ENCODE results near the gene MAEA.

MAEA gene

DNA sequence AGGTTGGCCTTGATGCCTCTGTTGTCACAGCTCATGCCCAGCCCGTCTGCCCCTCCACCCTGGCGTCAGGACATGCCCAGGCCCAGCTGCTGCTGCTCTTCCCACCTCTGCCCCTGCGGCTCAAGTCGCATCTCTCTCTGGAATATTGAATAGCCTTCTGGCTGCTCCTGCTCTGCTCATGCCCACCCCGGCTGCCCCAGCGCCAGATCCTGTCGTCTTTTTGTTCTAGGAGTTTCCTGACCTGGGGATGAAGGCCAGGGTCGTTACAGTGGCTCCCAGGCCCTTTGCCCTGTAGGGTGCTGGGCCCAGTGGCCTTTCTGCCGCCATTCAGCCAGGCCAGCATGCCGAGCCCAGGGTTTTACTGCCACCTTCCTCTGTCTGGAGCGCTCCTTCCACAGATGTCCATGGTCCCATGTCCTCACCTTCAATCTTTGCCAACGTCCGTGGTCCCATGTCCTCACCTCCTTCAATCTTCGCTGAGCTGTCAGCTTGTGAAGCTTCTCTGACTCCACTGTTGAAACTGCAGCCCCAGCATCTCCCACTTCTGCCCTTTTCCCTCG, 9.7 kb downstream of the MAEA start:
- DNase-seq (ENCODE audit: low read depth in 2 of 2) = no peak

DNA sequence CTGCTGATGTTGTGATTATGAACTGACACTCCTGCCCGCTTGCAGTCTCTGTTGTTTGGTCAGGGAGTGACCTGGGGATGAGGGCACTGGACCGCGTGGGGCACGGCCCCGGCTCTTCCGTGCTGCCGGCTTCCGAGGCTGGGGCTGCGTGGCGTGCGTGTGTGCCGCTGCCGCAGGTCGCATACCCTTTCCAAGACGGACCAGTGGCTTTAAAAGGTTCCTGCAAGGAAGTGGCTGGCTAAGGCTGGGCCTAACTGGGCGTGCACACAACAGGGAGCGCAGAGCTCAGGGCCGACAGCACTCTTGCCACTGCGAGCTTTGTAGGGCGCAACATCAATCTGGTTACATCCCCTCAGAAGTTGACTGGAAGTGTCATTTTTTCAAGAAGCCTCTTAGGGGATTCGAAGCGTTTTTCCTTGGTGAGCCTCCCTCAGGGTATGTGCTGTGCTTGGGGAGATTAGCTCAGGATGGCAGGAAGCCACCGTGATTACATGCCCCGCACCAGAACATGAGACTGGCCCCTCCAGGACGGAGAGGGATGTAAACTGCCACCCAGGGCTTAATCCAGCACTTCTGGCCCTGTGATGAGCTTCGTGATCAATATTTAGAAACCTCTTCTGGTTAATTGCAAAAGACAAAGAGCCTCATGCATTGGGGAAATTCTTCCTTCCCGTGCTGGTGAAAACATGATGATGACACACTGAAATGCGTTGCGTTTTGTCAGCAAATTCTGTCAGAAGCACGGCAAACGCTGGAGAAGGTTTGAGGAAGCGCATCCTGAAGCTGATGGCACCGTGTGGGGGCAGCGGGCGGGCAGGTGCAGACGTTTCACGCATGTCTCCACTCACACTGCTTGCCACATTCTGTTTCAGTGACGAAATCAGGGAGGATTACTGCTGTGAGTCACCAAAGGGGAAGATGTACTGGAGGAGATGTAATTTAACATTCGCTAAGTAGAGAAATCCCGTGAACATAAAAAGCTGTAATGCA, 11.1 kb downstream of the MAEA start:
- no peak for DNase-seq (ENCODE audit: low read depth in 2 of 2)

DNA sequence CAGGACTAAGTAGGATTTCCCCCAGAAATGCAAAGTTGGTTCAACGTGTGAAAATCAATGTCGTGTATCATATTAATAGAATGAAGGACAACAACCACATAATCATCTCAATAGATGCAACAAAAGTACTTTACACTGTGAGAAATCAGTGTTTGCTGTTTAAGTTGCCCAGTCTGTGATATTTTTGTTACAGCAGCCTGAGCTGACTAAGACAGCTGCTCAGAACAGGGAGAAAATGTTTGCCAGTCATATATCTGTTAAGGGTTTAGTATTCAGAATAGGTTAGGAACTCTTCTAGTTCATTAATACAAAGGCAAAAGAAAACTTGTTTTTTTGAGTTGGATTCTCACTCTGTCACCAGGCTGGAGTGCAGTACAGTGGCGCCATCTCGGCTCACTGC, 12.5 kb downstream of the MAEA start:
- no peak for DNase-seq (ENCODE audit: low read depth in 2 of 2)

DNA sequence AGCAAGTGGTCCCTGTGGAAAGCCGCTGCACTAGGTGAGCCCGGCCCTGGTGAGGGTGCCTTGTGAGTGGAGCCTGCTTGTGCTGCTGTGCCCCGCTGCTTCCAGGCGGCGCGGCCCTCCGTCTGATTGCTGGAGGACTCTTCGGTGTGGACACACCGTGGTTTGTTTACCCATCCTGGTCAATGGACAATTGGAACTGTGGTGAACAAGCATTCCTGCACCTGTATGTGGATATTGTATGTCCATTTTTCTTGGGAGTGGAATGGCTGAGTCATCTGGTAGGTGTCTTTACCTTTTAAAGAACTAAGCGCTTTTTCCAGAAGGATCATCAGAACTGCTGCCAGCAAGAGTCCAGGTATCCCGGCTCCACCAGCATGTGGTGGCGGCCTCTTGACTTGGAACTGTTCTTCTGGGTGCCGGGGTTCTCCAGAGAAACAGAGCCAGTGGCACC, 15.6 kb downstream of the MAEA start:
- DNase-seq (ENCODE audit: low read depth in 2 of 2) = no peak

DNA sequence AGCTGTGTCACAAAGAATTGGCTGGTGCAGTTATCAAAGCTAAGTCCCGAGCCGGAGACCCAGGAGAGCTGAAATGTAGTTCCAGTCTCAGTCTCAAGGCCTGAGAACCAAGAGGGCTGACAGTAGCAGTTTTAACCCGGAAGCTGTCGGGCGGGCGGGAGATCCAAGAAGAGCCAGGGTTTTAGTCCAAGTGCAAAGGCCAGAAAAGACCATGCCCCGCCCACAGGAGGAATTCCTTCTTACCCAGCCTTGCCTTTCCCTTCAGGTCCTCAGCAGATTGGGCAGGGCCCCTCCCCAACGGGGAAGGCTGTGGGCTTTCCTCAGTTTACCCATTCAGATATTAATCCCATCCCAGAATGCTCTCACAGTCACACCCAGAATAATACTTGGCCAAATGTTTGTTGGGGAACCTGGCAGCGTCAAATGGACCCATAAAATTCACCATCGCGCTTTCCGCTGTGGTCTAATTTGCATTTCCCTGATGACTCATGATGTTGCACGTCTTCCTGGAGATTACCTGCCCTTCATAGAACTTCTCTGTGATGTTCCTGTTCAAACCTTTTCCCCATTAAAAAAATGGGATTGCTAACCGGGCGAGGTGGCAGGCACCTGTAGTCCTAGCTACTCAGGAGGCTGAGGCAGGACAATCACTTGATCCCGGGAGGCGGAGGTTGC, 16.2 kb downstream of the MAEA start:
- no peak for DNase-seq (ENCODE audit: low read depth in 2 of 2)

DNA sequence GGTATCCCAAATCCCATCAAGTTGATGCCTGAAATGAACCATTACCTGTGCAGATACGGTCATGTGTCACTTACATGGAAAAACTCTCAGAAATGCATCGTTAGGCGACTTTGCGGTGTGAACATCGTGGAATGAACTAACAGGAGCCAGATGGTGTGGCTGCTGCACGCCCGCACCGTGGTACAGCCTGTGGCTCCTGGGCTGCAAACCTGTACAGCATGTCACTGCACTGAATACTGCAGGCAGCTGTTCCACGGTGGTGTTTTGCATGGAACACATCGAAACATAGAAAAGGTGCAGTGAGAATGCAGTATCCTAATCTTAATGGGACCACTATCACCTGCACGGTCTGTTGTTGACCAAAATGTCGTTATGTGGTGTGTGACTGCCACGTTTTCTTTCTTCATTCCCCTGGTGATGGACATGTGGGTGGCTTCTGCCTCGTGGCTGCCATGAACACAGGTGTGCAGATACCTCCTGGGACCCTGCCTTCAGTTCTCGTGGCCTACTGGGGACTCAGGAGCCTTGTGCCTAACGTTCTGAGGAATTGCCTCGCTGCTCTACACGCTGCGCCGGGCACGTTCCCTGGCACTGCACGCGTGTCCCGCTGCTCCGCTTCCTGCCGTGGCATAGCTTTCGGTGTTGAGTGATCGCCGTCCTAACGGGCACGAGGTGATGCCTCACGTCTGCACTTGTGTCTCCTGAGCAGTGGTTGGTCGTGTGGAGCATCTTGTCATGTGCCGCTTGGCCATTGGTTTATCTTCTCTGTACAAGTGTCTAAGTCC, 18.5 kb downstream of the MAEA start:
- DNase-seq (ENCODE audit: low read depth in 2 of 2) = no peak

DNA sequence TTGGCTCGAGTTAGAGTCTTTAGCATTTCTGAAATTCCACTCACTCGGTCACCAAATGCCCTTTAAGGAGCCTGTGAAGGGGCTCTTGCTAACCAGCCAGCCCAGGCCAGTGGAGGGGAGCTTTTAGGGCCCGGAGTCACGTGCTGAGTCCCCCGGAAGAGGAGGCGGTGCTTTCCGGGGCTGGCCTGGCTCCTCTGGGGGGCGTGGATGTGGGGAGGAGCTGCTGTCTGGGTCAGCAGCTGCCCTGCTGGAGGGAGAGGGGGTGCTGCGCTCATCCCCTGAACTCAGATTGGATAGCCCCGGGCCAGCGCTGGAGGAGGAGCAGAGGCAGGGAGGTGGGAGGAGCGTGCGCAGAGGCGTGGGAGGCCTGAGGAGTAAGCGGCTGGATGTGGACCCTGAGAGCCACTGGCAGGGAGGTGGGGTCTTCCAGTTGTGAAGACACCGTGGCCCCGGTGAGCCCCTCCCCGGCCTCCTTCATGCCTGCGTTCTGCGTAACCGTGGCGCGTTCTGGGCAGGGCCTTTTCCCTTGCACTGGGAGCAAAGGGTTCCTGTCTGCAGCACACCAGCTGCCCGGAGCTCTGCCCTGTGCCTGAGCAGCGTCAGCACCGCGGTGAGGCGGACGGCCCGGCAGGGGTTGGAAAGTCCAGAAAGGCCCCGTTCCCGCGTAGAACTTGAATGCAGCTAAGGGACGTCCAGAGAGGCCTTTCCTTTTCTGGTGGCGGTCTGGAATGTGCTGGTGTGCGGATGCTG, 19.7 kb downstream of the MAEA start:
- DNase-seq (ENCODE audit: low read depth in 2 of 2) = peak; percentile 18 to 25

DNA sequence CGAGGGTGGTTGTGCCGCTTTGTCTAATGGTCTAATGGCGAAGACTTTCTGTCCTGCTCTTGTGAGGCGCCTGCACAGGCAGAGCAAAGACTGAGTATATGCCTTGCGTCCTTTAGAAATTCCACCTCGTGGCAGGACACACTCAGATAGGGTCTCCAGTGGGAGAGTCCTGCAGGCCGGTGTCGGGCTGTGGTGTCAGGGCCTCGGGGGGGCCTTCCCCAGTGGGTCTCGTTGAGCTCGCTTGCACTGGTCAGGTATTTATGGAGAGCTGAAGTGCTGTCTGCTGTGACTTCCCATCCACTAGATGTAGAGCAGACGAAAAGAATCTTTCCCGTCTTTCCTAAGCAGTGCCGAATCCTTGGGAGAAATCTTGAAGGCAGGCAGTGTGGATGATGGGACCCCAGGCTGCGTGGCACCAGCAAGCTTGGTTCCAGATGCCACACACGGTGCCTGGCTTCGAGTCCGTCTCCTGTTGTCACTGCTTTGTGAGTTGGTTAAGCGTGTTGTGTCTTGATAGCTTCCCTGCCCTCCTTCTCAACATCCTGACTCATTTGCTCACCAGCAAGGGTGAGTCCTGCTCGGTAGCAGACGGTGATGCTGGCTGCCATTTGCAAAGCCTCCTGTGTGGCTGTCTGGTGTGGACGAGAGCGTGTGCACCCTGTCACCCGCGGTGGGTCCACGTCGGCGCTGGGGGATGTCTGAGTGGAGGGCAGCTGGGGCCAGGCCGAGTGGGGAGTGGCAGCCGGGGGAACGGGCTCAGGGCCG, 20.5 kb downstream of the MAEA start:
- DNase-seq (ENCODE audit: low read depth in 2 of 2) = no peak

DNA sequence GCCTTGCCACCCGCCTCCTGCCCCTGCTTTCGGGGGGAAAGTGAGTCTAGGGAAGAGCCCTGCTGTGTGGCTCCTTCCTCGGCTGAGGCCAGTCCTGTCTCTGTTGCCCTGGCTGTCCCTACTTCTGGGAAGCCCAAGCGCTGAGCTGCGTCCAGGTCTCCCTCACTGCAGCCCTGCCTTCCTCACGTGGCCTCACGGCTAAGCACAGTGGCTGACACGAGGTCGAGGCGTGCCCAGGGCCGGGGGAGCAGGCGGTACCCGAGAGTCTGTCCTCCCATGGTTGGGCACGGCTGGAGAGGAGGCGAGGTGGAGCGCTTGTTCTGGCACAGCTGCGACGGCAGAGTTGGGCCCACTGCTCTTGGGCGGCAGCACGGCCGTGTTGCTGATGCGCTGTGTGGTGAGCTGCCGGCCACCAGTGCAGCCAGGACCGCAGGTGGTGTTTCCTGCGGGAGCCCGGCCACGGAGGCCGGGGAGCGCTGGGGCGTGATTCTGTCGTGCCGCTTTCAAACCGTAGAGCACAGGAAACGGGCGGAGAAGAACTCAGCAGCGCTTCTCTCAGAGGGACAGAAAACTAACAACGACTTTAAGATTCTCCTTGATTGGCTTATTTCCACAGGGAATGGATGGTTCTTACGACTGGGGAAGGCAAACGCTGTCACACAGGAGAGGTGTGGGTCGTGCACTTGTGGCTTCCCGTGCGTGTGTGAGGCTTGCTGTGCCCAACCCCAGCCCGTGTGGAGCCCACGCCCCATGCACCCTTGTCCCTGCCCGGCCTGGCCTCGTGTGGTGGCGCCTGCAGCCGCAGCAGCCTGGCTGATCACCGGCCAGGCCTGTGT, 21.3 kb downstream of the MAEA start:
- DNase-seq (ENCODE audit: low read depth in 2 of 2) = no peak

DNA sequence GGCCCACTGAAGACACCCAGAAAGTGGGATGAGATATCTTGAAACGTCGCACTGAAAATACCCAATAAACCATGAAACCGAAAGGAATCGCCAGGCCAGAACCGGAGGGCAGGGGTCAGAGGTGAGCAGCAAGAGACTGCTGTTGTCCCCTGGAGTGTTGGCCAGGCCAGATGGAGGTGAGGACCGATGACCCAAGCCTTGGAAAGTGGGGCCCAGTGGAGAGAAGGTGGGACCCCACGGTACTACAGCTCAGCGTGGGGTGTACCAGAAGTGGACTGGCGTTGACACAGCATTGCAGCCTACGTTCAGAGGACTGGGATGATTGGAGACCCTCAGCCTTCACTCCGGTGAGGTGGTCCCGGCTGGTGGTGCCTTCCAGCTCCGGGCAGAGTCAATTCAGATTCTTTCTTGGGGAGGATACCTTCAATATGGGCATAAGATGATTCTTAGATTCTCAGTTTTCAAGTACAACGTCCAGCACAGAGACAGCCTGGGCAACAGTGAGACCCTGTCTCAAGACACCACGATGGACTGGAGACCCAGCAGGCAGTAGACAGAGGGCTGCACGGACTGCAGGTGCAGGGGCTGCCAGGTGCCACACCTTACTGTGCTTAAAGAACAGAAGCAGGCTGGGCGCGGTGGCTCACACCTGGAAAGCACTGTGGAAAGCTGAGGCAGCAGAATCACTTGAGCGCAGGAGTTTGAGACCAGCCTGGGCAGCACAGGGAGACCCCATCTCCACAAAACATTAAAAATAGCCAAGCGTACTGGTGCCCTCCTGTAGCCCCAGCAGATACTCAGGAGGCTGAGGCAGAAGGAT, 23.3 kb downstream of the MAEA start:
- no peak for DNase-seq (ENCODE audit: low read depth in 2 of 2)

DNA sequence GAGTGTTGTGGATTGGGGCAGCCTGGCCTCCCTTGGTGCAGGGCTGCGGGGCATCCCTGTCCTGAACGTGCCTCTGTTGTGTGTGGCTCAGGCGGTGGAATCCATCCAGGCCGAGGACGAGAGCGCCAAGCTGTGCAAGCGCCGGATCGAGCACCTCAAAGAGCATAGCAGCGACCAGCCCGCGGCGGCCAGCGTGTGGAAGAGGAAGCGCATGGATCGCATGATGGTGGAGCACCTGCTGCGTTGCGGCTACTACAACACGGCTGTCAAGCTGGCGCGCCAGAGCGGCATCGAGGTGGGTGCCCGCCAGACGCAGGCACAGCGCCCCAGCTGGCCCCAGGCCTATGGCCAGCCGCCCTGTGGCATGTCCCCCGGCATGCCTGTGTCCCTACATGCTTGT, 25.6 kb downstream of the MAEA start:
- no peak for DNase-seq (ENCODE audit: low read depth in 2 of 2)

DNA sequence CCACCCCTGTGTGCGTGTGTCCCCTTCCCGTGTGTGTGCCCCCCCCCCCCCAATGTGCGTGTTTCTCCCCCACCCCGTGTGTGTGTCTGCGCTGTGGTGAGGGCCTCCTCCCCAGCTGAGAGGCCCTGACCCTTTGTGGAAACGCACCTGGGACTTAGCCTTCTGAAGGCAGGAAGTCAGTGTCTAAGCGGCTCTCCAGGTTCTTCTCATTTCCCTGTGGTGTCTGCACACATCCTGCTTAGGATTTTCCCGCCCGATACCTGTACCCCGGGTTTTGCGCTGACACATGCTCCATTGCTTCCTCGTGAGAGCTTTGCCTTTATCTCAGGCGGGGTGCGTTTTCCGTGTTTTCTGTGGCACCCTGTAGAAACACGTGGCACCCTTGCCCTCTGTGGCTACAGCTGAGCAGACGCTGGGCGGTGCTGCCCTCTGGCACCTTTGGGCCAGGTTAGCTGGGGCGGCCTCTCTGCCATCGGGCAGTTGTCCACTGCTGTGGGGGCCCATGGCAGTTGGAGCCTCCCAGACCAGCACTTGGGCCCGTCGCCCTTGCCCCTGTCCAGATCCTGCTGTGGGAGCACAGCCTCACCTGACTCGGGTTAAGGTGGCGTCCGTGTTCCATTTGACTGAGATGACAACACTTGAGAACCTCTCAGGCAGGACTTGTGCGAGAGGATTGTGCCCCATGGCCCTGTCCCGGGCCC, 26.3 kb downstream of the MAEA start:
- no peak for DNase-seq (ENCODE audit: low read depth in 2 of 2)

DNA sequence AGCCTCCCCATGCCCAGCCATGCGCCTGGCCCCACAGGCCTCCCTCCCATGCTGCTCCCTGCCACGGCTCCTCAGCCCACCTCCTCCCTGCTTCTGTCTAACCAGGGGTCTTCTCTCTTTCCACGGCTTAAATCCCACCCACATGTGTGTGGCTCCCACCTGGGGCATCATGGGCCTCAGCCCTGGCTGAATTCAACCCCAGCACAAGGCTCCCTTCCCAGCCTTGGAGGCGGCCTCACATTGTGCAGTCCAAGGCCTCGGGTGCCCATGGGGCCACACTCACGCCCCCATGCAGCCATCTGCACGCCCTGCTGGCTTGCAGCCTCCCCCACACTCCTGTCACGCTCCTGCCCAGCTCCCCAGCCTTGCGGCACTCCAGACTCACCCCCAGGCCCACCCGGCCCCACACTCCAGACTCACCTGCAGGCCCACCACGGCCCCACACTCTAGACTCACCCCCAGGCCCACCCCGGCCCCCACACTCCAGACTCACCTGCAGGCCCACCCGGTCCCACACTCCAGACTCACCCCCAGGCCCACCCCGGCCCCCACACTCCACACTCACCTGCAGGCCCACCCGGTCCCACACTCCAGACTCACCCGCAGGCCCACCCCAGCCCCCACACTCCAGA, 27.0 kb downstream of the MAEA start:
- no peak for DNase-seq (ENCODE audit: low read depth in 2 of 2)

DNA sequence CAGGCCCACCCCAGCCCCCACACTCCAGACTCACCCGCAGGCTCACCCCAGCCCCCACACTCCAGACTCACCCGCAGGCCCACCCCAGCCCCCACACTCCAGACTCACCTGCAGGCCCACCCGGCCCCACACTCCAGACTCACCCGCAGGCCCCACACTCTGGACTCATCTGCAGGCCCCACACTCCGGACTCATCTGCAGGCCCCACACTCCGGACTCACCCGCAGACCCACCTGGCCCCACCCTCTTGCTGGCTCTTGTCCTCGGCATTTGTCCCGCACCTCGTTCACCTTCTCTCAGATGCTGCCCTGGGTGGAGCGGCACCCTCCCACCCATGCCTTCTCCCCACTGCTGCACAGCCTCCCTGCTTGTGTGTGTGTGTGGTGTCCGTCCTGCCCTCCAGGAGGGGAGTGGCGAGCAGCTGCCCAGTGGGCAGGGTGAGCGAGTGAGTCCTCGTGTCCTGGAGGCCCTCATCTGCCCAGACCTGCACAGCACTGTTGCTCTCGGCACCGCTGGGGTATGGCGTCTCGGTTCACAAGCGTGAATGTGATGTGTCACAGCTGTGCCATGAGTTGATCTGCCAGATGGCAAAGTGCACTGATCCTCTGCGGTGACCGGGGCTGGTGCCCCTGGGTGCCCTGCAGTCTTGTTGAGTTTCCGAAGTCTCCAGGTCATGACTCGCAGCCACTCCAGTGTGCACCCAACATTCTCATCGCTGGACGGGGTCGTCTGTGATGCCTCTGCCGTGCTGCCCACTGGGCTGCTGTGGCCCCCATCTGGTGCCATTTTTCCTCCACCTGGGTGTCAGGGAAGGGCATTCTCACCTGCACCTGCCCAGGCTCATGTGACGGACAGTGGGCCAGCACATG, 27.7 kb downstream of the MAEA start:
- no peak for DNase-seq (ENCODE audit: low read depth in 2 of 2)

DNA sequence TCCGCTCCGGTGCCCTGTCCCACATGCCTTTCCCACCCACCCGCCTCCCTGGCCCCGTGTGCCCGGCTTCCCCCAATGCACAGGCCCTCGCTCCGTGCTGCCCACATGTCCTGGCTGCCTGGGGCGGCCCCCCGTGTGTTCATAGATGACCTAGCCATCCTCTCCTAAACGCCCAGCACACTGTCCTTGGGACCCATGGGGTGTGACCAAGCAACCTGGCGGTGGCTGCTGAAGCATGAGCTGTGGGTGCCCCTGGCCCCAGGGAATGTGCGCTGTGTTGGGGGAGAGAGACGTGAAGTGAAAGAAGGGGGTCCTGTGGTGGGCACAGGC, 28.3 kb downstream of the MAEA start:
- DNase-seq (ENCODE audit: low read depth in 2 of 2) = no peak

DNA sequence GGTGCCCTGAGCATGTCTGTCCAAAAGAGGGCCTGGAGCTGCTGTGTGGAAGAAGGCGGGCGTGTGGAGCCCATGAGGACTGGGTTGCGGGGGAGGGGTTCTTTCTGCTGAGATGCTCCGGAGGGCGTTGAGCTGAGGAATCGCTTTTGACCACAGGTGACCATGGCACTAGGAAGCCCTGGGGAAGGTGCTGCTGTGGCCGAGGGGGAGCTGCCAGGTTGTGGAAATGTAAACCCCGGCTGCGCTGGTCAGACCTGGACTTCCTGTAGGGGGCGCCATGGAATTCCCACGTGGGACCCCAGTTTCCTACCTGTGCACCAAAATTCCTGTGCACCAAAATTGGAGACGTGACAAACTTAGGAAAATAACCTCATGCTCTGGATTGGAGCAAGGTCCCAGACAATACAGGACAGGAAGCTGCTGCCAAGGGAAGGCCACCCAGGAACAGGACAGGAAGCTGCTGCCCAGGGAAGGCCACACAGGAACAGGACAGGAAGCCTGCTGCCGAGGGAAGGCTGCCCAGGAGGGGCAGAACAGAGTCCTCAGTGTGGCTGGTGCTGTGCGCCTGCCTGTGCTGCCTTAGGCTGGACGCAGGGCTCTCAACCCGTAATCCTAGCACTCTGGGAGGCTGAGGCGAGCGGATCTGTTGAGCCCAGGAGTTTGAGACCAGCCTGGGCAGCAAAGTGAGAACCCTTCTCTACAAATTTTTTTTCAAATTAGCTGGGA, 29.0 kb downstream of the MAEA start:
- no peak for DNase-seq (ENCODE audit: low read depth in 2 of 2)

All from stimulated activated CD8-positive, alpha-beta memory T cell treated with anti-CD3 and anti-CD28 coated beads, Interleukin-7, amount 100 ng/mL, for 1 hour (primary cell).